A549 (cell line): ENCODE measurements around the gene TBC1D21. TPM values are rescaled to one million over a fixed set of nuclear protein-coding genes. Genes with fewer than 3 reads are reported as not detected.
"Not testable (repeated sequence)": the region's sequence is repeated elsewhere in the genome, so short reads cannot be mapped to it uniquely, and the experiment has no call there.

Experiments
- ATAC-seq, 2 experiments: fragments of 200-7000 bp in 1 of 2; fragments of >200 bp in 1 of 2; cut with Nextera tagmentation in 1 of 2; cut with Tn5 transposase in 1 of 2; 3 replicates each; pipeline versions ENCODE4 v1.8.0 to v1.9.1; 2018 to 2020; ENCODE audit warnings: mild to moderate bottlenecking in 1 of 2, moderate library complexity in 1 of 2
- CTCF ChIA-PET: fragments of 300-600 bp; sonication (Branson Sonifier 250); formaldehyde crosslinking; extraction: SDS; loops from one replicate; lab custom pipeline; 2021; ENCODE audit warnings: antibody characterized with exemption, inconsistent platforms; lab: Yijun Ruan, JAX
- POLR2A ChIA-PET: fragments of 350-600 bp; formaldehyde crosslinking; extraction: SDS; loops from one replicate; lab custom pipeline; 2021; ENCODE audit warnings: antibody characterized with exemption, inconsistent platforms; lab: Yijun Ruan, JAX
- DNase-seq, 2 experiments: peaks; one replicate each; pipeline versions ENCODE4 v3.0.0 to v3.0.0-alpha.2; 2011 to 2016; ENCODE audit warnings: low read depth in 1 of 2, low spot score in 1 of 2
- FAIRE-seq: peaks from 2 replicates; lab custom pipeline; 2011; peaks lifted over from hg19 to GRCh38; lab: Jason Lieb, UNC
- H3K27ac ChIP-seq, 2 experiments: fragments of >200 bp; sonication (Bioruptor Twin); formaldehyde crosslinking; 3 replicates each; pipeline ENCODE4 v1.5.1; 2016 to 2017
- H3K4me1 ChIP-seq: fragments of >200 bp; sonication (Bioruptor Twin); formaldehyde crosslinking; 3 replicates; pipeline ENCODE4 v1.6.1; 2016
- H3K4me2 ChIP-seq: fragments of >200 bp; sonication (Bioruptor Twin); formaldehyde crosslinking; 3 replicates; pipeline ENCODE4 v1.6.1; 2016
- H3K4me3 ChIP-seq: fragments of >200 bp; sonication (Bioruptor Twin); formaldehyde crosslinking; 3 replicates; pipeline ENCODE4 v1.5.1; 2016
- H3K9me3 ChIP-seq: fragments of >200 bp; sonication (Bioruptor Twin); formaldehyde crosslinking; 3 replicates; pipeline ENCODE4 v1.6.1; 2016
- WGBS: methylation state at CpG from one replicate; pipeline ENCODE4 v1.1.6; 2017; ENCODE audit errors: missing lambda C conversion rate; 5-methylcytosine and 5-hydroxymethylcytosine counted together
- polyA plus RNA-seq, 4 experiments: library from polyadenylated mRNA; depleted of rRNA in 3 of 4; stranded (reverse); fragments of >200 nt; fragmentation: RNase III in 1 of 4; extraction: RNeasy Plus Mini Kit Qiagen cat#74134 plus additional on column Dnase treatment in 1 of 4; gene quantifications; 2 replicates in 3 of 4; 3 replicates in 1 of 4; pipeline ENCODE4 v1.2.3, GENCODE V29; 2011 to 2017

Gene TBC1D21
- polyA plus RNA-seq, 2 of the 4 experiments (the other 2 are of a cell fraction) = not detected

DNA sequence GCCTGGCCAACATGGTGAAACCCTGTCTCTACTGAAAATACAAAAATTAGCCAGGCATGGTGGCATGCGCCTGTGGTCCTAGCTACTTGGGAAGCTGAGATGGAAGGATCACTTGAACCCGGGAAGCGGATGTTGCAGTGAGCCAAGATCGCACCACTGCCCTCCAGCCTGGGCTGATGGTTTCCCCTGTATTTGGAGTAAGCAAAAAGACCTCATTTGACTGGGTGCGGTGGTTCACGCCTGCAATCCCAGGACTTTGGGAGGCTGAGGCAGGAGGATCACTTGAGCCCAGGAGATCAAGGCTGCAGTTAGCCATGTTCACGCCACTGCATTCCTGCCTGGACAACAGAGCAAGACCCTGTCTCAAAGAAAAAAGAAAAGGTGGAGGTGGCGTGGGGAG lies 65.2 kb downstream of the TBC1D21 start:
- H3K27ac ChIP-seq, H3K4me1 ChIP-seq, FAIRE-seq, DNase-seq, H3K4me3 ChIP-seq, POLR2A ChIA-PET, H3K4me2 ChIP-seq, H3K9me3 ChIP-seq, ATAC-seq: not testable (repeated sequence)
- WGBS = 97% methylated on average over 8 of the region's 8 CpGs
- CTCF ChIA-PET = interaction anchor here (0.7 to 2.2 kb wide), 3 partner anchors 11 to 384 kb away, joined by 3 to 8 read pairs (median 3); no protein-coding TSS in a partner anchor

Other genes starting within 250 kb of the TBC1D21 start
- gene NPTN, start 240.2 kb upstream of the TBC1D21 start, polyA plus RNA-seq (2011; rRNA removed) = 201 and 253 TPM in 2 replicates
- 138 to 150 TPM (median 145 TPM) in 3 replicates for gene NPTN, start 240.2 kb upstream of the TBC1D21 start, polyA plus RNA-seq (2017; fragmentation: RNase III; extraction: RNeasy Plus Mini Kit Qiagen cat#74134 plus additional on column Dnase treatment)
- 24.8 and 32.8 TPM in 2 replicates for gene CD276, start 189.2 kb upstream of the TBC1D21 start, polyA plus RNA-seq (2011; rRNA removed)
- 23.6 to 31.0 TPM (median 30.3 TPM) in 3 replicates for gene CD276, start 189.2 kb upstream of the TBC1D21 start, polyA plus RNA-seq (2017; fragmentation: RNase III; extraction: RNeasy Plus Mini Kit Qiagen cat#74134 plus additional on column Dnase treatment)
- 0.48 and 0.54 TPM in 2 replicates for gene INSYN1, start 120.2 kb upstream of the TBC1D21 start, polyA plus RNA-seq (2011; rRNA removed)
- gene INSYN1, start 120.2 kb upstream of the TBC1D21 start, polyA plus RNA-seq (2017; fragmentation: RNase III; extraction: RNeasy Plus Mini Kit Qiagen cat#74134 plus additional on column Dnase treatment) = 0.84 to 1.9 TPM (median 1.1 TPM) in 3 replicates
- 0.65 and 0.90 TPM in 2 replicates for gene LOXL1, start 52.9 kb downstream of the TBC1D21 start, polyA plus RNA-seq (2011; rRNA removed)
- gene LOXL1, start 52.9 kb downstream of the TBC1D21 start, polyA plus RNA-seq (2017; fragmentation: RNase III; extraction: RNeasy Plus Mini Kit Qiagen cat#74134 plus additional on column Dnase treatment) = 0.29 to 0.62 TPM (median 0.44 TPM) in 3 replicates
- 3.5 and 4.3 TPM in 2 replicates for gene STOML1, start 118.7 kb downstream of the TBC1D21 start, polyA plus RNA-seq (2011; rRNA removed)
- 4.9 to 6.3 TPM (median 5.7 TPM) in 3 replicates for gene STOML1, start 118.7 kb downstream of the TBC1D21 start, polyA plus RNA-seq (2017; fragmentation: RNase III; extraction: RNeasy Plus Mini Kit Qiagen cat#74134 plus additional on column Dnase treatment)
- 2.1 and 3.9 TPM in 2 replicates for gene PML, start 121.2 kb downstream of the TBC1D21 start, polyA plus RNA-seq (2011; rRNA removed)
- 7.8 to 8.5 TPM (median 8.4 TPM) in 3 replicates for gene PML, start 121.2 kb downstream of the TBC1D21 start, polyA plus RNA-seq (2017; fragmentation: RNase III; extraction: RNeasy Plus Mini Kit Qiagen cat#74134 plus additional on column Dnase treatment)
- gene GOLGA6A, start 209.0 kb downstream of the TBC1D21 start, polyA plus RNA-seq (2011; rRNA removed) = 0.03 and 0.07 TPM in 2 replicates
- 0.05 TPM in 1 of 3 replicates, not detected in the others for gene GOLGA6A, start 209.0 kb downstream of the TBC1D21 start, polyA plus RNA-seq (2017; fragmentation: RNase III; extraction: RNeasy Plus Mini Kit Qiagen cat#74134 plus additional on column Dnase treatment)